Skeletal muscle tissue (tissue), 4 donors: ENCODE measurements around the gene CSNK1G2. TPM values are rescaled to one million over a fixed set of nuclear protein-coding genes. Genes with fewer than 3 reads are reported as not detected.
"Not testable (repeated sequence)": the region's sequence is repeated elsewhere in the genome, so short reads cannot be mapped to it uniquely, and the experiment has no call there.

Source experiments
- H3K27ac ChIP-seq: one replicate; pipeline ENCODE4 v1.7.0; 2013; ENCODE audit warnings: mild to moderate bottlenecking, low read depth, low read length, inconsistent platforms
- H3K27me3 ChIP-seq, 3 donors: one replicate each; pipeline ENCODE4 v1.7.0; 2013; ENCODE audit warnings: low read length in 3 of 3; ENCODE audit not compliant: control insufficient read depth in 3 of 3, insufficient read depth in 3 of 3
- H3K36me3 ChIP-seq, 3 donors: one replicate each; pipeline ENCODE4 v1.7.0; 2013; ENCODE audit warnings: low read length in 3 of 3; ENCODE audit not compliant: control insufficient read depth in 3 of 3, insufficient read depth in 3 of 3
- H3K4me1 ChIP-seq, 3 donors: one replicate each; pipeline ENCODE4 v1.7.0; 2013; ENCODE audit warnings: low read length in 3 of 3, mild to moderate bottlenecking in 3 of 3; ENCODE audit not compliant: control insufficient read depth in 3 of 3, insufficient read depth in 3 of 3
- H3K4me3 ChIP-seq, 3 donors: one replicate each; pipeline ENCODE4 v1.7.0; 2013; ENCODE audit warnings: low read length in 3 of 3
- H3K9ac ChIP-seq, 3 donors: one replicate each; pipeline ENCODE4 v1.7.0; 2013; ENCODE audit warnings: low read length in 3 of 3, mild to moderate bottlenecking in 3 of 3, moderate library complexity in 2 of 3, low read depth in 1 of 3
- H3K9me3 ChIP-seq, 3 donors: one replicate each; pipeline ENCODE4 v1.7.0; 2013; ENCODE audit warnings: low read length in 3 of 3; ENCODE audit not compliant: control insufficient read depth in 3 of 3
- total RNA-seq: library from RNA; depleted of rRNA; stranded (reverse); fragments of >200 nt; gene quantifications from one replicate; pipeline ENCODE4 v1.2.3, GENCODE V29; 2014
- donor health status: Osteomylitis.

The CSNK1G2 gene
- total RNA-seq, 1 donor from 2014 or later: 24.0 TPM

DNA sequence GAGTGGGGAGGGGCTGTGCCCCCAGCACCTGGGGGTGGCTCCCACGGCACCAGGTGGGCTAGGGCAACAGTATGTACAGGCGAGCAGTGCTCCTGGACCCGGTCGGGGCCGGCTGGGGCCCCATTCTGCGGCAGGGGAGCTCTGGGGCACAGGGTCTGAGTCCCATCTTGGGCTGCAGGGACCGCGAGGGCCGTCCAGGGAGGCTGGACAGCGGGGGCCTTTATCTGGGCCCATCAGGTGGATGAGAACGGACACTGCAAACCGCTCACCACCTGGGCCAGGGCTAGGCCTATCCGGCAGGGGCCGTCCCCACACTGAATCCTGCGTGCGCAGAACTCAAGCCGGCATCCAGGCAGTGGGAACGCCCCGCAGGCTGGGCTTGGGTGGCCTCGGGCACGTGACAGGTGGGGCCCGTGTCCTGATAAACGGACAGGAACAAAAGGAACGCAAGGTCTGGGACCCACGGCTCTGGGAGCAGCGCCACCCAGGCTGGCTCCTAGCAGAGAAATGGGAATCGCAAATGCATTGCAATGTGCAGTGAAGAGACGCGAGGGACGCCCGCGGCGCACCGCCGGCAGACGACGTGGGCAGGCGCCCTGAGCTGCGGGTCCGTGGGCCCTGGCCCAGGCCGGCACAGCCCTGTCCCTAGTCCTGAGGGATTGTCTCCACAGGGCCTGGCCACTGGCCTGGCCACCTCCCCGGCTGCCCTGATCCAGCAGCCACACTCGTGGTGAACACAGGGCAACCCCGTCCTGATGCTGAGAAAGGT, 44.8 kb downstream of the CSNK1G2 start:
- H3K9me3 ChIP-seq: no peaks in the 10 kb centered on the region

GRCh38 chr19:1986357-1987162, 45.6 kb downstream of the CSNK1G2 start:
- Histone ChIP-seq H3K9me3 (no peaks in the 10 kb centered on the region), H3K9ac (no peak overlapping the region), H3K36me3 (peaks cover 50 to 60% (median 53%) of the 10 kb centered on the region in 3 donors), H3K4me3 (no peak overlapping the region), H3K4me1 (no peaks in the 10 kb centered on the region), H3K27me3 (no peaks in the 10 kb centered on the region), H3K27ac (no peak overlapping the region)

More for the DNA sequence above, 44.8 kb downstream of the CSNK1G2 start:
- Histone ChIP-seq H3K36me3 (peaks cover 46 to 60% (median 49%) of the 10 kb centered on the region in 3 donors), H3K4me3 (no peak overlapping the region), H3K27me3 (no peaks in the 10 kb centered on the region), H3K9ac (no peak overlapping the region), H3K4me1 (no peaks in the 10 kb centered on the region), H3K27ac (no peak overlapping the region)

GRCh38 chr19:1987197-1988187, 46.5 kb downstream of the CSNK1G2 start:
- Histone ChIP-seq H3K9ac (no peak overlapping the region), H3K27ac (no peak overlapping the region), H3K36me3 (peaks cover 45 to 57% (median 51%) of the 10 kb centered on the region in 3 donors), H3K9me3 (no peaks in the 10 kb centered on the region), H3K4me3 (no peak overlapping the region), H3K27me3 (no peaks in the 10 kb centered on the region), H3K4me1 (no peaks in the 10 kb centered on the region)

DNA sequence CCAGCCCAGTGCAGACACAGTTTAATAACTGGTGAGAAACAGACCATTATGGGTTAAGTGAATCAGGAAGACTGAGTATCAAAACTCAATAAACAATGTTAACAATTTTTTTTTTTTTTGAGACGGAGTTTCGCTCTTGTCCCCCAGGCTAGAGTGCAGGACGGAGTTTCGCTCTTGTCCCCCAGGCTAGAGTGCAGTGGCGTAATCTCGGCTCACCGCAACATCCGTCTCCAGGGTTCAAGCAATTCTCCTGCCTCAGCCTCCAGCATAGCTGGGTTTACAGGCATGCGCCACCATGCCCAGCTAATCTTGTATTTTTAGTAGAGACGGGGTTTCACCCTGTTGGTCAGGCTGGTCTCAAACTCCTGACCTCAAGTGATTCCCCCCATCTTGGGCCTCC, 47.5 kb downstream of the CSNK1G2 start:
- not testable (repeated sequence) for H3K9ac ChIP-seq, H3K9me3 ChIP-seq, H3K4me1 ChIP-seq, H3K27me3 ChIP-seq, H3K27ac ChIP-seq, H3K4me3 ChIP-seq
- peaks cover 45 to 62% (median 55%) of the 10 kb centered on the region in 3 donors for H3K36me3 ChIP-seq

DNA sequence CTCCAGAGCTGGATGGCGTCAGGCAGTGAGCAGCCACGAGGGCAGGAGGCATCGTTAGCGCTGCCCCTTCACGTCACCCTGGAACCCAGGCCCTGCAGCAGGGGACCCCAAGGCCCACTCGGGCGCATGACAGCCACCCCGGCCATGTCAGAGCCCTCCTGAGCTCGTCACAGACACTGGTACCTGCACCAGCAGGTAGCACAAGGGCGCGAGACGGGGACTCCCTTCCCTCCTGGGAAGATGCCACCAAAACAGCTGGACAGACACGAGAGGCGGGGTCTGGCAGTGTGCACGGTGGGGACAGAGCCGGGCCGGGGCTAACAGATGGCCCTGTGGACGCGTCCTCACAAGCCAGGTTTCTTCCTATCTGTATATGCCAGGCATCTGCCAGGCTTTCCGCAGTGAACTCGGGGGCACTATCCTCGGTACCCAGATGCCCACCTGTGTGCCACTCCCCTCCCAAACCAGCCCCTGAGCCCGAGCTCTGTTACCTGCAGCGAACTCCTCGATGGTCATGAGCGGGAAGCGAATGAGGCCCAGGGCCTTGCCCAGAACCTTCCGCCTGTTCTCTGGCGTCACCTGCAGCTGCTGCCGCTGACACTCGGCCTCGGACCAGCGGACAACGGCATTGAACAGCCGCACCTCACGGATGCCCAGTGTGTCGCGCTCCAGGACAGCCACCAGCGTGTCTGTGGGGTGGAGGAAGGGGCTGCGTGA, 48.7 kb downstream of the CSNK1G2 start:
- Histone ChIP-seq H3K4me3 (no peak overlapping the region), H3K9ac (no peak overlapping the region), H3K36me3 (peaks cover 45 to 63% (median 55%) of the 10 kb centered on the region in 3 donors), H3K27ac (no peak overlapping the region), H3K4me1 (no peaks in the 10 kb centered on the region), H3K27me3 (no peaks in the 10 kb centered on the region), H3K9me3 (no peaks in the 10 kb centered on the region)

- H3K27me3 ChIP-seq: no peaks in the 10 kb centered on the region
- H3K9ac ChIP-seq: no peak overlapping the region
- no peak overlapping the region for H3K27ac ChIP-seq
- peaks cover 41 to 59% (median 50%) of the 10 kb centered on the region in 3 donors for H3K36me3 ChIP-seq
- H3K9me3 ChIP-seq: no peaks in the 10 kb centered on the region
- H3K4me1 ChIP-seq: no peaks in the 10 kb centered on the region
- H3K4me3 ChIP-seq: no peak overlapping the region
These were observed 49.5 kb downstream of the CSNK1G2 start for GRCh38 chr19:1990230-1991017.

DNA sequence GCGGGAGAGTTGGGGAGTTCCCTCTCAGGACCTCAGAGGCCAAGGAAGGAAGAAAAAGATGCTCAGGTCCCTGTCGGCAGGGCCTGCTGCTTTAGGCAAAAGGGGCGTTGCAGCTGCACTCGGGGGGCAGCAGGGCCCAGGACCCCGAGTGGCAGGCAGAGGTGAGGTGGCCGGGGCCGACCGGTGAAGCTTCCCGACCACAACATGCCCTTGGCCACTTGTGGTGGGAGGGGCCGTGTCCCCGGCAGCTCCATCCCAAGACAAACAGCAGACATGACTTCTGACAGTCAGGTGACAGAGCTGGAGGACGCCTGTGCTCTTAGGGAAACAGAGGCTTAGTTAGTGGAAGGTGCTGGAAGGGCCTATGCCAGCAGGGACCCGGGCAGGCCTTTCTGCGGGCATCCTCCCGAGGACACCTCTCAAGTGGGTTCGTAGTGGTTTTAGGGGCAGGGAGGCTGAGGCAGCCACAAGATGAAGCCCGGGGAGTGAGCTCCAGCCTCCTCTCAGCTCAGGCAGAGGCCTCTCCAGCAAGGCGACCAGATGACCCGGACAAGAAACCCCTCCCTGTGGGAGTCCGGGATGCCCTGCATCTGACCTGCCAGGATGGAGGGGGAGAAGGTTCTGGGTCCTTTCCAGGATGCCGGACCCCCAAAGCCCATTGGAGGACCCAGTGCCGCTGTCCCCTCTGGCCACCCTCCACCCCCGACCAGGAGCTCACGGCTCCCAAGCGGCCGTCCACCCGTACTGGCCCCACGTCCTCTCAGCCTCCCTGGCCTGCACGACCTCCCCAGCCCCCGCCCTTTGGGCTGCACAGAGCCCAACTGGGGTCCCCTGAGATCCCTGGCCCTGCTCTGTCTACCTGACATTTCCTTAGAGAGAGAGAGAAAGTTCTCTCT, 50.3 kb downstream of the CSNK1G2 start:
- no peak overlapping the region for H3K9ac ChIP-seq
- no peaks in the 10 kb centered on the region for H3K27me3 ChIP-seq
- peaks cover 43 to 59% (median 45%) of the 10 kb centered on the region in 3 donors for H3K36me3 ChIP-seq
- H3K4me1 ChIP-seq: no peaks in the 10 kb centered on the region
- no peak overlapping the region for H3K27ac ChIP-seq
- no peaks in the 10 kb centered on the region for H3K9me3 ChIP-seq
- no peak overlapping the region for H3K4me3 ChIP-seq

DNA sequence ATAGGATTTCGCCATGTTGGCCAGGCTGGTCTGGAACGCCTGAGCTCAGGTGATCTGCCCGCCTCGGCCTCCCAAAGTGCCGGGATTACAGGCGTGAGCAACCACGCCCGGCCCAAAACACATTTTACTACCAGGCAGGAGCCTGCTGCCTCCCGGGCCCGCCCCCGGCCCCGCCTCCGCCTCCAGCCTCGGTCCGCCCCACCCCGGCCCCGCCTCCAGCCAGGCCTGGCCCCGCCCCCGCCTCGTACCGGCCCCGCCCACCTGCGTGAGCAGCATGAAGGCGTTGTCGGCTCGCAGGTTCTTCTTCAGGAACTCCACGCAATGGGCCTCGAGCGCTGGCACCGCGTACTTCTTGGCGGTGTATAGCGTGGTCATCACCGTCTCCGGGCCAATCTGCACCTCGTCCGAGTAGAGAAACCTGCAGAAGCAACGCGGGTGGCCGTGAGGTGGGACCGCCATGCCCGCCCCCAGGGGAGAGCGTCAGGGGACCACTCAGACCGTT, 51.8 kb downstream of the CSNK1G2 start:
- H3K27me3 ChIP-seq: no peaks in the 10 kb centered on the region
- no peak overlapping the region for H3K4me3 ChIP-seq
- H3K36me3 ChIP-seq: peaks cover 37 to 47% (median 38%) of the 10 kb centered on the region in 3 donors
- H3K9ac ChIP-seq: no peak overlapping the region
- no peak overlapping the region for H3K27ac ChIP-seq
- H3K9me3 ChIP-seq: no peaks in the 10 kb centered on the region
- no peaks in the 10 kb centered on the region for H3K4me1 ChIP-seq
